H1 (cell line): ENCODE measurements around the gene JMJD8. TPM values are rescaled to one million over a fixed set of nuclear protein-coding genes. Genes with fewer than 3 reads are reported as not detected.
A peak's percentile ranks its signal among the peaks of the same experiment; 100 is the strongest.

Source experiments
- CTCF ChIA-PET: fragments of 300-600 bp; sonication (Branson Sonifier 250); formaldehyde crosslinking; loops from one replicate; lab custom pipeline; 2021; ENCODE audit not compliant: partially characterized antibody; lab: Charles Lee
- POLR2A ChIA-PET: fragments of 300-600 bp; sonication (Branson Sonifier 250); formaldehyde crosslinking; loops from one replicate; lab custom pipeline; 2021; ENCODE audit warnings: inconsistent platforms; ENCODE audit not compliant: partially characterized antibody; lab: Charles Lee
- DNase-seq, 2 experiments: peaks; one replicate each; pipeline versions ENCODE4 v3.0.0 to v3.0.0-alpha.2; 2010 to 2022; ENCODE audit warnings: low spot score in 2 of 2, low read depth in 1 of 2, mixed read lengths in 1 of 2
- FAIRE-seq: peaks from 2 replicates; lab custom pipeline; 2011; peaks lifted over from hg19 to GRCh38; lab: Jason Lieb, UNC
- H2AFZ ChIP-seq: 2 replicates; pipeline ENCODE4 v1.8.1; 2012; ENCODE audit warnings: low read length, inconsistent platforms
- H2AK5ac ChIP-seq: 2 replicates; pipeline ENCODE4 v1.6.1; 2013; ENCODE audit warnings: low read depth, low read length
- H2BK120ac ChIP-seq: replicated peaks from 2 replicates; pipeline ENCODE3; 2013; ENCODE audit warnings: low read depth, low read length, inconsistent platforms
- H2BK12ac ChIP-seq: 2 replicates; pipeline ENCODE4 v1.6.1; 2013; ENCODE audit warnings: low read depth, low read length
- H2BK15ac ChIP-seq: 2 replicates; pipeline ENCODE4 v1.6.1; 2013; ENCODE audit warnings: low read length
- H2BK20ac ChIP-seq: 2 replicates; pipeline ENCODE4 v1.6.1; 2013; ENCODE audit warnings: low read length
- H2BK5ac ChIP-seq: 2 replicates; pipeline ENCODE4 v1.6.1; 2013; ENCODE audit warnings: low read depth, low read length
- H3K14ac ChIP-seq: 2 replicates; pipeline ENCODE4 v1.6.1; 2013; ENCODE audit warnings: inconsistent platforms; ENCODE audit not compliant: insufficient read length
- H3K18ac ChIP-seq: 2 replicates; pipeline ENCODE4 v1.6.1; 2013; ENCODE audit warnings: low read length; ENCODE audit errors: extremely low read depth
- H3K23ac ChIP-seq: 2 replicates; pipeline ENCODE4 v1.6.1; 2013; ENCODE audit warnings: inconsistent platforms; ENCODE audit not compliant: insufficient read length
- H3K23me2 ChIP-seq: 2 replicates; pipeline ENCODE4 v1.6.1; 2013; ENCODE audit warnings: low read depth, low read length
- H3K27ac ChIP-seq: 2 replicates; pipeline ENCODE4 v1.6.1; 2011; ENCODE audit warnings: low read depth, low read length, inconsistent platforms
- H3K27me3 ChIP-seq, 4 experiments: replicated peaks in 1 of 4; 1 replicate in 1 of 4; 2 replicates in 3 of 4; pipeline versions ENCODE4 v1.6.1 to v1.8.1; 2011 to 2013; ENCODE audit warnings: low read length in 3 of 4, mild to moderate bottlenecking in 3 of 4, inconsistent platforms in 2 of 4, mixed read lengths in 2 of 4, moderate library complexity in 1 of 4; ENCODE audit not compliant: control insufficient read depth in 3 of 4, insufficient read depth in 3 of 4; ENCODE audit errors: extremely low read depth in 1 of 4
- H3K36me3 ChIP-seq, 4 experiments: 2 replicates each; pipeline versions ENCODE4 v1.6.1 to v1.8.1; 2011 to 2013; ENCODE audit warnings: mild to moderate bottlenecking in 4 of 4, low read length in 3 of 4, moderate library complexity in 2 of 4, control low read depth in 1 of 4, inconsistent platforms in 1 of 4; ENCODE audit not compliant: insufficient read depth in 4 of 4, control insufficient read depth in 2 of 4
- H3K4ac ChIP-seq: replicated peaks from 2 replicates; pipeline ENCODE3; 2013; ENCODE audit warnings: low read length, low read depth, mixed read lengths, inconsistent platforms; ENCODE audit not compliant: insufficient read length
- H3K4me1 ChIP-seq, 4 experiments: replicated peaks in 1 of 4; 1 replicate in 1 of 4; 2 replicates in 3 of 4; pipeline versions ENCODE4 v1.6.1 to v1.8.1; 2011 to 2013; ENCODE audit warnings: low read length in 3 of 4, inconsistent platforms in 2 of 4, mixed read lengths in 1 of 4; ENCODE audit not compliant: insufficient read depth in 4 of 4, control insufficient read depth in 3 of 4
- H3K4me2 ChIP-seq, 2 experiments: 2 replicates each; pipeline versions ENCODE4 v1.6.1 to v1.8.1; 2011 to 2013; ENCODE audit warnings: low read depth in 2 of 2, low read length in 2 of 2, control low read depth in 1 of 2, inconsistent platforms in 1 of 2, mild to moderate bottlenecking in 1 of 2; ENCODE audit not compliant: insufficient read depth in 1 of 2
- H3K4me3 ChIP-seq, 4 experiments: fragments of 200-600, 300-600 bp in 1 of 4; sonication (generic), shearing (Covaris generic), sonication (Bioruptor Twin) in 1 of 4; 2 replicates each; pipeline versions ENCODE4 v1.5.1 to v1.8.1; 2011 to 2016; ENCODE audit warnings: low read length in 4 of 4, low read depth in 3 of 4, control low read depth in 2 of 4, inconsistent platforms in 2 of 4, mild to moderate bottlenecking in 2 of 4, mixed read lengths in 1 of 4, moderate library complexity in 1 of 4; ENCODE audit not compliant: insufficient read depth in 2 of 4; ENCODE audit errors: extremely low read depth in 1 of 4
- H3K56ac ChIP-seq: replicated peaks from 2 replicates; pipeline ENCODE3; 2013; ENCODE audit warnings: low read depth, mild to moderate bottlenecking, mixed read lengths, low read length, inconsistent platforms; ENCODE audit not compliant: insufficient read length
- H3K79me1 ChIP-seq: 2 replicates; pipeline ENCODE4 v1.6.1; 2013; ENCODE audit warnings: low read depth, low read length, control low read depth
- H3K79me2 ChIP-seq, 2 experiments: 2 replicates each; pipeline versions ENCODE4 v1.6.1 to v1.8.1; 2012 to 2013; ENCODE audit warnings: low read length in 2 of 2, mild to moderate bottlenecking in 2 of 2, inconsistent platforms in 1 of 2; ENCODE audit not compliant: insufficient read depth in 2 of 2, control insufficient read depth in 1 of 2
- H3K9ac ChIP-seq, 4 experiments: replicated peaks in 1 of 4; 1 replicate in 1 of 4; 2 replicates in 3 of 4; pipeline versions ENCODE4 v1.6.1 to v1.8.1; 2011 to 2013; ENCODE audit warnings: low read depth in 3 of 4, low read length in 3 of 4, control low read depth in 2 of 4, mild to moderate bottlenecking in 2 of 4, moderate library complexity in 2 of 4, inconsistent platforms in 1 of 4; ENCODE audit errors: extremely low read depth in 1 of 4
- H3K9me3 ChIP-seq, 2 experiments: 2 replicates each; pipeline versions ENCODE4 v1.6.1 to v1.8.1; 2012 to 2013; ENCODE audit warnings: mild to moderate bottlenecking in 2 of 2, moderate library complexity in 2 of 2, control low read depth in 1 of 2, inconsistent platforms in 1 of 2, low read depth in 1 of 2, low read length in 1 of 2, mixed read lengths in 1 of 2; ENCODE audit not compliant: insufficient read depth in 2 of 2
- H4K20me1 ChIP-seq, 2 experiments: replicated peaks in 1 of 2; 2 replicates each; pipeline versions ENCODE3 to v1.8.1; 2011 to 2013; ENCODE audit warnings: inconsistent platforms in 2 of 2, low read length in 2 of 2, mild to moderate bottlenecking in 1 of 2; ENCODE audit not compliant: insufficient read depth in 2 of 2, control insufficient read depth in 1 of 2
- H4K5ac ChIP-seq: 2 replicates; pipeline ENCODE4 v1.6.1; 2013; ENCODE audit warnings: low read length, low read depth, mixed read lengths, inconsistent platforms; ENCODE audit not compliant: insufficient read length
- H4K8ac ChIP-seq: 2 replicates; pipeline ENCODE4 v1.8.0; 2013; ENCODE audit warnings: mild to moderate bottlenecking, moderate library complexity, low read length, inconsistent platforms; ENCODE audit not compliant: insufficient read depth; ENCODE audit errors: extremely low read depth
- H4K91ac ChIP-seq: replicated peaks from 2 replicates; pipeline ENCODE3; 2013; ENCODE audit warnings: low read length, mixed read lengths, inconsistent platforms; ENCODE audit not compliant: insufficient read length
- ASH2L ChIP-seq: fragments of 200-600, 300-600 bp; sonication (generic); IDR thresholded peaks from one replicate; pipeline ENCODE4 v1.7.1; 2017; ENCODE audit warnings: low read length
- EZH2 ChIP-seq: fragments of 200-600 bp; sonication (generic); IDR thresholded peaks from 2 replicates; pipeline ENCODE4 v1.7.1; 2012; ENCODE audit warnings: low read depth, mild to moderate bottlenecking, moderate library complexity, low read length, inconsistent platforms; ENCODE audit not compliant: severe bottlenecking
- WGBS, 2 experiments: shearing (Covaris generic) in 1 of 2; methylation state at CpG; one replicate each; pipeline versions ENCODE4 v1.1.6 to v1.1.7; 2013 to 2015; ENCODE audit warnings: low lambda C conversion rate in 2 of 2, mixed read lengths in 2 of 2, inconsistent platforms in 1 of 2, low coverage in 1 of 2, missing lambda C conversion rate in 1 of 2; ENCODE audit not compliant: insufficient replicate concordance in 2 of 2, insufficient coverage in 1 of 2, insufficient read length in 1 of 2; ENCODE audit errors: extremely low coverage in 1 of 2, missing lambda C conversion rate in 1 of 2; 5-methylcytosine and 5-hydroxymethylcytosine counted together
- polyA plus RNA-seq, 7 experiments: library from polyadenylated mRNA; depleted of rRNA in 3 of 7; stranded (reverse) in 5 of 7; unstranded in 2 of 7; fragments of >200 nt in 5 of 7; fragments of 200-250 nt in 2 of 7; gene quantifications; 1 replicate in 5 of 7; 2 replicates in 1 of 7; 4 replicates in 1 of 7; pipeline versions ENCODE4 v1.2.1 to v1.2.3, GENCODE V29; 2011 to 2013; ENCODE audit warnings: missing spikeins in 2 of 7, mixed read lengths in 2 of 7
- total RNA-seq: library from RNA; stranded (reverse); fragmentation: NEBNext Ultra II Directional; extraction: Animal tissue kit (Norgen Biotek cat#: 25700); gene quantifications from 2 replicates; pipeline ENCODE4 v1.2.1, GENCODE V29; 2021

The JMJD8 gene
- total and polyA plus RNA-seq, 2 of the 8 experiments (the other 6 are each of a cell fraction or from before 2014, with no cell fraction given), result 46.4 to 87.4 TPM

DNA sequence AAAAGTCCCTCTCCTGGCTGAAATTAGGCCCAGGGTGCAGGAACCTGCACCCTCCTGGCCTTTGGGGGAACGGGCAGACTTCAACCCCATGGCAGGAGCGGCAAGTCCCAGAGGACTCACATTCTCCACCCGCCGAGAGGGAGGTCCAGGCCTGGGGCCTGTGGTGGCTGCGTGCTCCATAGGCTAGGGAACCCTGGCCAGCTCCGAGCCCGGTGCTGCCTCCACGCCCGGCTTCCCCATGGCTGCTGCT, 42.0 kb upstream of the JMJD8 start:
- peak overlapping the region; percentile 33 to 83 (median 50); a peak in 4 of 8 replicates for H3K4me3 ChIP-seq
- H3K23me2 ChIP-seq, result peaks cover 19% of the 10 kb centered on the region; the same call in 1 of the 2 replicates
- H3K9ac ChIP-seq, result no peak overlapping the region
- H2BK20ac ChIP-seq, result no peak overlapping the region
- ChIA-PET POLR2A (interaction anchor here (0.8 to 23.0 kb wide), 14 partner anchors 1 to 77 kb away, joined by 3 to 353 read pairs (median 6); partner anchors contain the start of genes ANTKMT, CCDC78, CHTF18 and CIAO3), CTCF (interaction anchor here (0.9 to 35.8 kb wide), 5 partner anchors 9 to 330 kb away, joined by 3 to 977 read pairs (median 424); partner anchors contain the start of genes ANTKMT, CCDC78, CHTF18 and CIAO3)
- FAIRE-seq (no peak), DNase-seq (no peak)
- H3K4me2 ChIP-seq, result peak overlapping the region; percentile 81 to 93
- no peak overlapping the region for H2AK5ac ChIP-seq
- H4K20me1 ChIP-seq, result peaks cover 3 to 12% of the 10 kb centered on the region in 2 experiments
- H2AFZ ChIP-seq, result no peak overlapping the region
- H3K9me3 ChIP-seq, result no peaks in the 10 kb centered on the region; a peak in 1 of 4 replicates
- no peak overlapping the region for H3K23ac ChIP-seq
- H3K36me3 ChIP-seq, result peaks cover 0 to 6% (median 0%) of the 10 kb centered on the region in 4 experiments; a peak in 1 of 8 replicates
- 0 out of 2 replicates have a peak overlapping the region, but pooled peaks have one; percentile 71 for H3K18ac ChIP-seq
- no peak overlapping the region for H3K27ac ChIP-seq
- no peak overlapping the region for H4K91ac ChIP-seq
- H2BK12ac ChIP-seq, result 0 out of 2 replicates have a peak overlapping the region, but pooled peaks have one; percentile 68
- no peaks in the 10 kb centered on the region for H3K79me1 ChIP-seq
- H2BK120ac ChIP-seq, result no peak overlapping the region
- TF ChIP-seq EZH2 (peak; percentile 23), ASH2L (no peak)
- H3K4me1 ChIP-seq, result peaks cover 0 to 14% (median 8%) of the 10 kb centered on the region in 4 experiments; a peak in 5 of 7 replicates
- H3K56ac ChIP-seq, result no peak overlapping the region
- H3K14ac ChIP-seq, result no peak overlapping the region
- H3K79me2 ChIP-seq, result no peaks in the 10 kb centered on the region
- peak overlapping the region; percentile 81; the same call in 1 of the 2 replicates for H2BK15ac ChIP-seq
- H3K4ac ChIP-seq, result no peak overlapping the region
- peaks cover 0 to 16% (median 5%) of the 10 kb centered on the region in 4 experiments; a peak in 4 of 7 replicates for H3K27me3 ChIP-seq
- H4K8ac ChIP-seq, result peak overlapping the region; percentile 57
- H2BK5ac ChIP-seq, result no peak overlapping the region
- WGBS, 2 experiments, result 43% methylated on average over 9 of the region's 9 CpGs; no CpG with 5 or more reads in 1 of the 2 experiments
- H4K5ac ChIP-seq, result no peak overlapping the region
